Neural crest cell (in vitro differentiated cells): ENCODE data around the gene PLPP7. TPM values are rescaled to one million over a fixed set of nuclear protein-coding genes. Genes with fewer than 3 reads are reported as not detected.
A peak's percentile ranks its signal among the peaks of the same experiment; 100 is the strongest.

Source experiments
- DNase-seq: peaks from one replicate; pipeline ENCODE4 v3.0.0; 2021; ENCODE audit warnings: low read depth, mixed read lengths, low spot score
- H3K27ac Mint-ChIP-seq: one replicate; pipeline ENCODE4 v1.8.0; 2021; ENCODE audit warnings: mild to moderate bottlenecking, mixed read lengths; ENCODE audit not compliant: unreplicated experiment
- H3K27me3 Mint-ChIP-seq: 2 replicates; pipeline ENCODE4 v1.8.0; 2021; ENCODE audit warnings: low read depth, mild to moderate bottlenecking, mixed read lengths
- H3K36me3 Mint-ChIP-seq: 2 replicates; pipeline ENCODE4 v1.8.0; 2021; ENCODE audit warnings: low read depth, mild to moderate bottlenecking, mixed read lengths
- H3K4me1 Mint-ChIP-seq: 2 replicates; pipeline ENCODE4 v1.8.0; 2021; ENCODE audit warnings: mixed read lengths
- H3K4me3 Mint-ChIP-seq: one replicate; pipeline ENCODE4 v1.8.0; 2021; ENCODE audit warnings: mild to moderate bottlenecking, mixed read lengths
- H3K9me3 Mint-ChIP-seq: 2 replicates; pipeline ENCODE4 v1.8.0; 2021; ENCODE audit warnings: mixed read lengths
- CTCF ChIP-seq: fragments of 200-600 bp; sonication (generic); conservative IDR thresholded peaks from 2 replicates; pipeline ENCODE4 v1.5.0; 2021; ENCODE audit warnings: antibody characterized with exemption, mild to moderate bottlenecking
- total RNA-seq: library from RNA; stranded (reverse); gene quantifications from 2 replicates; pipeline ENCODE4 v1.2.1, GENCODE V29; 2021

The PLPP7 gene
- total RNA-seq, 1 donor from 2014 or later: 6.9 TPM

GRCh38 chr9:131282175-131282574 is 7.3 kb upstream of the PLPP7 start:
- Mint-ChIP-seq H3K36me3 (no peaks in the 10 kb centered on the region), H3K9me3 (no peaks in the 10 kb centered on the region), H3K4me3 (peak overlapping the region; percentile 6), H3K27me3 (peaks cover 53% of the 10 kb centered on the region), H3K4me1 (peaks cover 8% of the 10 kb centered on the region), H3K27ac (no peak overlapping the region)
- DNase-seq: no peak
- no peak for TF ChIP-seq CTCF

GRCh38 chr9:131282688-131283422 is 6.7 kb upstream of the PLPP7 start:
- Mint-ChIP-seq H3K9me3 (no peaks in the 10 kb centered on the region), H3K27me3 (peaks cover 53% of the 10 kb centered on the region), H3K27ac (no peak overlapping the region), H3K4me1 (peaks cover 8% of the 10 kb centered on the region), H3K36me3 (no peaks in the 10 kb centered on the region), H3K4me3 (peak overlapping the region; percentile 31)
- TF ChIP-seq CTCF: no peak
- no peak for DNase-seq

- H3K4me1 Mint-ChIP-seq: peaks cover 12% of the 10 kb centered on the region
- no peak overlapping the region for H3K27ac Mint-ChIP-seq
- DNase-seq: no peak
- TF ChIP-seq CTCF: no peak
- no peak overlapping the region for H3K4me3 Mint-ChIP-seq
- no peaks in the 10 kb centered on the region for H3K36me3 Mint-ChIP-seq
- peaks cover 39% of the 10 kb centered on the region for H3K27me3 Mint-ChIP-seq
- no peaks in the 10 kb centered on the region for H3K9me3 Mint-ChIP-seq
These were observed 4.7 kb upstream of the PLPP7 start for GRCh38 chr9:131284856-131285255.

GRCh38 chr9:131287359-131287758 is 2.2 kb upstream of the PLPP7 start:
- no peaks in the 10 kb centered on the region for H3K9me3 Mint-ChIP-seq
- peaks cover 8% of the 10 kb centered on the region for H3K4me1 Mint-ChIP-seq
- H3K36me3 Mint-ChIP-seq: no peaks in the 10 kb centered on the region
- no peak for TF ChIP-seq CTCF
- H3K27ac Mint-ChIP-seq: no peak overlapping the region
- H3K4me3 Mint-ChIP-seq: no peak overlapping the region
- DNase-seq: no peak
- peaks cover 21% of the 10 kb centered on the region for H3K27me3 Mint-ChIP-seq

GRCh38 chr9:131288217-131288616 is 1.3 kb upstream of the PLPP7 start:
- DNase-seq: no peak
- H3K4me1 Mint-ChIP-seq: peaks cover 7% of the 10 kb centered on the region
- no peak for TF ChIP-seq CTCF
- H3K27ac Mint-ChIP-seq: no peak overlapping the region
- no peak overlapping the region for H3K4me3 Mint-ChIP-seq
- no peaks in the 10 kb centered on the region for H3K36me3 Mint-ChIP-seq
- H3K9me3 Mint-ChIP-seq: no peaks in the 10 kb centered on the region
- H3K27me3 Mint-ChIP-seq: peaks cover 15% of the 10 kb centered on the region
